CD4-positive, alpha-beta T cell treated with Interleukin-6 at 100 ng/mL for 8 hours (primary cell): Measurements from ENCODE around the gene UBAP1.
"Not testable (repeated sequence)": the region's sequence is repeated elsewhere in the genome, so short reads cannot be mapped to it uniquely, and the experiment has no call there.

Experiments used
- DNase-seq: peaks from one replicate; pipeline ENCODE4 v3.0.0-alpha.2; 2020; ENCODE audit warnings: mixed read lengths, low spot score

Gene UBAP1

GRCh38 chr9:34267660-34268059 lies 88.8 kb downstream of the UBAP1 start:
- DNase-seq, result no peak

- DNase-seq, result no peak
Observed at GRCh38 chr9:34271265-34272006, 92.6 kb downstream of the UBAP1 start.

GRCh38 chr9:34272101-34272541 lies 93.3 kb downstream of the UBAP1 start:
- no peak for DNase-seq

- DNase-seq, result not testable (repeated sequence)
Observed at GRCh38 chr9:34273588-34273987, 94.7 kb downstream of the UBAP1 start.

GRCh38 chr9:34275811-34276210 lies 97.0 kb downstream of the UBAP1 start:
- no peak for DNase-seq

DNA sequence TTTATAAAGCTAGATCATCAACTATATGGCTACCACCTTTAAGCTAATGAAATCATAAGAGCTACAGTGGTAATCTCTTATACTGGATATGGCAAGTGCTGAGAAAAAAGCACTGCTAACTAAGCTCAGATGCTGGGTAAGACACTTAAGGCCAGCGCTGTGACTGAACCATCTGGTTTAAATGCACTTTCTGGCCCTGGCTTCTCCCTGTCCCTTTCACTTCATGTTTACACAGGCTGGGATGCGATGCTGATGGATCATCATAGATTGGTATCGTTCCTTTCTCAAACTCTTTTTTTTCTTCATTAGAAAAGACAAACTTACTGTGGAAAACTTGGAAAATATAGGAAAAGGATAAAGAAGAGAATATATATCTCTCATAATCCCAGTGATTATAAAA lies 97.9 kb downstream of the UBAP1 start:
- DNase-seq, result no peak

- no peak for DNase-seq
Observed at GRCh38 chr9:34279411-34279810, 100.6 kb downstream of the UBAP1 start.

DNA sequence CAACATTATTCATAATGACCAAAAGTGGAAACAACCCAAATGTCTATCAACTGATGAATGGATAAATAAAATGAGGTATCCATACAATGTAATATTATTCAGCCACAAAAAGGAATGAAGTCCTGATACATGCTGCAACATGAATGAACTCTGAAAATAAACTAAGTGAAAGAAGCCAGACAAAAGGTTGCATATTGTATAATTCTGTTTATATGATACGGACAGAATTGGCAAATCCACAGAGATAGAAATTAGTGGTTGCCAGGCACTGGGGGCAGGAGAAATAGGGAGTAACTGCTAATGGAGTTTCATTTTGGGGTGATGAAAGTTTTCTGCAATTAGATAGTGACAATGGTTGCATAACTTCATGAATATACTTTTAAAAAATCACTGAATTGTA lies 103.3 kb downstream of the UBAP1 start:
- no peak for DNase-seq

- DNase-seq, result no peak
Observed at GRCh38 chr9:34289159-34289558, 110.3 kb downstream of the UBAP1 start.

DNA sequence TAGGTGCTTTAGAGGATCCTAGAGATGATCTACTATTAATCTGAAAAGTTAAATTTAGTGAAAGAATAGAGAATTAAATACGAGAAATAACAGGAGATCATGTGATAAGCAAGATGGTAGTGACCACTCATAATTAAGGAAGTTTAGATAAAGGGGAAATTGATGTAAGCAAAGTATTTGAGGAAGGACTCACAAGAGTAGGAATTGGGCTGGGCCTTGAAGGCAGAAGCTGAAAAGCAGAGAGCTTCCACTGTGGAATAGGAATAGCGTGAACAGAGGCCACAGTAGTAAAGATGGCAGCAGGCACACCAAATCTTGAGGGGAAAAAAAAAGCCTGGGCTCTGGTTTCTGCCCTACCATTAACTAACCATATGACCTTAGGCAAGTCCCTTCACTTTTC lies 112.2 kb downstream of the UBAP1 start:
- no peak for DNase-seq

GRCh38 chr9:34291423-34291822 lies 112.6 kb downstream of the UBAP1 start:
- DNase-seq, result no peak

DNA sequence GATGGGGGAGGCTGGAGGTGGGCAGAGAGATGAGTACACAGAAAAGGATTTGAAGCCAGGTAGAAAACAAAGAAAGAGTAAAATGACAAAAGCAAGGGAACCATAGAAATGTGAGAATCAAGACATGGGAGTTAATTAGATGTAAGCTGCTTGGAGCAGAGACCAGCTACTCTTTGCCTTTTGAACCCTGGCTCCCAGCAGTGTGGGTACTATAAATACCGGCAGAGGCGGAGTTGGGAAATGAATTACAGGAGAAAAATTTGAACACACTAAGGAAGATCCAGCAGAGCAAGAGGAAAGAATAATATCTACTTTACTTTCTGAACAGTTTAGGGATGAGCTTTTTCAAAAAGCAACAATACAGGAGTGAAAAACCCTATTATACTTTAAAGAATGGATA lies 113.7 kb downstream of the UBAP1 start:
- DNase-seq, result no peak

DNA sequence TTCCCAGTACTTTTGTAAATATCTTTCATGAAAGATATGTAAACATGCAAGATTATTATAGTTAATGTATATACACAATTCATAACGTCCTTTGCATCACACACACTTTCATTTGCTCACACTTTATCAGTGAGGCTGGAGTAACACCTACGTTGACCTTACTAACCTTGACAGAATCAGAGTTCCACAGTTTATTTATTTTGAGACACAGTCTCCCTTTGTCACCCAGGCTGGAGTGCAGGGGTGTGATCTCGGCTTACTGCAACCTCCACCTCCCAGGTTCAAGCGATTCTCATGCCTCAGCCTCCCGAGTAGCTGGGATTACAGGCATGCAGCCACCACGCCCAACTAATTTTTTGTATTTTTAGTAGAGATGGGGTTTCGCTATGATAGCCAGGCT lies 122.2 kb downstream of the UBAP1 start:
- not testable (repeated sequence) for DNase-seq
